Ureter (tissue), 1 donor: ENCODE data around the gene ZP4. TPM values are rescaled to one million over a fixed set of nuclear protein-coding genes. Genes with fewer than 3 reads are reported as not detected.

ENCODE experiments used
- DNase-seq: peaks from one replicate; pipeline ENCODE4 v3.0.0-alpha.2; 2020; ENCODE audit warnings: low spot score
- total RNA-seq: library from RNA; stranded (reverse); gene quantifications from one replicate; pipeline ENCODE4 v1.2.4, GENCODE V29; 2023
- donor health status: DM: yes; HTN: yes; CAD: no.

The ZP4 gene, protein sequence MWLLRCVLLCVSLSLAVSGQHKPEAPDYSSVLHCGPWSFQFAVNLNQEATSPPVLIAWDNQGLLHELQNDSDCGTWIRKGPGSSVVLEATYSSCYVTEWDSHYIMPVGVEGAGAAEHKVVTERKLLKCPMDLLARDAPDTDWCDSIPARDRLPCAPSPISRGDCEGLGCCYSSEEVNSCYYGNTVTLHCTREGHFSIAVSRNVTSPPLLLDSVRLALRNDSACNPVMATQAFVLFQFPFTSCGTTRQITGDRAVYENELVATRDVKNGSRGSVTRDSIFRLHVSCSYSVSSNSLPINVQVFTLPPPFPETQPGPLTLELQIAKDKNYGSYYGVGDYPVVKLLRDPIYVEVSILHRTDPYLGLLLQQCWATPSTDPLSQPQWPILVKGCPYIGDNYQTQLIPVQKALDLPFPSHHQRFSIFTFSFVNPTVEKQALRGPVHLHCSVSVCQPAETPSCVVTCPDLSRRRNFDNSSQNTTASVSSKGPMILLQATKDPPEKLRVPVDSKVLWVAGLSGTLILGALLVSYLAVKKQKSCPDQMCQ
- not detected for total RNA-seq

DNA sequence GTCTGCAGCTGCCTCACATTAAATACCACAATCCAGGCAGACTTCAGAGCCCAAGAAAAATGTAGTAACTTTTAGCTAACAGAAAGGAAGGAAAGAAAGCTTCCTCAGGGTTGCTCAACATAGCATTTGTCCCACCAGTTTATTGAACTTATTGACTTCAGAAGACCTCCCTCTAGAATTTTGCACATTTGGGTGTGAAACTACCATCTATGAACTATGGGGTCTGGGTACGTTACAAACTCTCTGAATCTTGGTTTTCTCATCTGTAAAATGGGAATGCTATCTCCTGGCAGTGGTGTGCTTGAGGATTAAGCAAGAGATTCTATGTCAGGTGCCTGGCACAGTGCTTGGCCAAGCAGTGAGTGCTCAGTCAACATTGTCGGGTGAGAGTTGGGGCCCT lies at the start of gene ZP4:
TSS of gene ZP4 (minus strand) at position 101 of the 400 bp plus-strand sequence. CDS start 287 bp downstream, outside the sequence.
- DNase-seq, result no peak

DNA sequence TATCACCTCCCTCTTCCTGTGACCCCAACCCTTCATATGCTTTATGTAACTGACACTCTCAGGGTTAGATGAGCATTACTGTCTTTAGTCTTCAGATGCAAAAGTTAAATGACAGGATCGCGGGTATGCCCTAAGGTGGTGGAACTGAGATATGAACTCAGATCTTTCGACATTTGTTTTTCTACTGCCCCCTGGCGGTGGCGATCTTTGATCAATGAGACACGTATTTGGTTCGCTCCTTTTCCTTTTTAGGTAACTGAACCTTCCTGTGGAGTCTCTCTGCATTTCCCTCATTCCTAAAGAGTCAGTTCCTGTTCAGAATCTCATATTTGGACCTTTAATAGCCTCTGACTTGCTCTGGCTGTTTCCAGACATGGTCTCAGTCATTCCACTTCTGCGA lies 47.8 kb upstream of the ZP4 start:
- no peak for DNase-seq

DNA sequence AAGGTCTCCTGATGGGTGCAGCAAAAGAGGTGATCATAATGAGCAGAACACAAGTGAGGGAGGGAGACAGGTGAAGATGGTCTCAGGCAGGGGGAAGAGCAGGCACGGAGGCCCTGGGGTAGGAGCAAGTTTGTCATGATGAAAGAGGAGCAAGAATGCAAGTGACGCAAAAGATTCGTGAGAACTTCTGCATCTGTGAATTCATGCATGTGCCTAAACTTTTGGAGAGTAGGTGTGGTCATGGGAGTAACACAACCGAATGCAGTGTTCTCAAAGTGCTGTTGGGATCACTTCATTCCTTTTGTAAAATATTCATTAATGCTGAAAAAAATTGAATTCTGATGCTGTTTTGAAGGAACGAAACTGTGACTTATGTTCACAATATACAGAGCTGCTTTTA lies 47.3 kb upstream of the ZP4 start:
- DNase-seq, result no peak

DNA sequence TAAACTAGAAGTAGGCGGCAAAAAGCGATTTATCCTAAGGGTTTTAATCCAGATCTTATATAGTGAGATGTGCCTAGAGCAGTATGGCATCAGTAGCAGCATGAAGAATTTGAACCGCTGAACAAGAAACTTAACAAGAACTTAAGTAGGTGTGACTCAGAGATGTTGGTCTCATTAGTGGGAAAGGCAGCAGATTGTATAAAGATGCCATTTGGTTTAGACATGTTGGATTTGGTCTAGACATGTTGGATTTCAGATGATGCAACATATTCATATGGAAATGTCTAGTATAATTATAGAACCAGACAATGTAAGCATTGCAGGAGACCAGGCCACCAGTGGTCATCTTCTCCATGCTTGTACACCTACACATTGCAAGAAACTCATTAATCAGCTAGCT lies 42.1 kb upstream of the ZP4 start:
- DNase-seq, result no peak

DNA sequence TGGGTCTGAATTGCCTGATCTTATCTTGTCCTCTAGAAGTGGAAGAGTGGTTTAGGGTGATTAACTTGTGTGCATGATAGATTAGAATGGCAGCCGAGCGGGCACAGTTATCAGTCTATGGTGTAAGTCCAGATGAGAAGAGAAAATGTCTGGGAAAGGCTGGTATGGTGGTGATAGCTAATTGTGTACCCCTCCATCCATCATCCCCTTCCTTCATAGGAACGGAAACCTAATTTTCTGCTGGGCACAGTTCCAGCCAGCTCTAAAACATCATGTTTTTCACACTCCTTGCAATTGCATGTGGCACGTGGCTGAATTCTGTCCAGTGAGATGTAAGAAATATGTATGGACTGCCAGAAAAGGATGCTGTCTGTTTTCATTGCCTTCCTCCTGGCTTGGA lies 40.9 kb upstream of the ZP4 start:
- no peak for DNase-seq

DNA sequence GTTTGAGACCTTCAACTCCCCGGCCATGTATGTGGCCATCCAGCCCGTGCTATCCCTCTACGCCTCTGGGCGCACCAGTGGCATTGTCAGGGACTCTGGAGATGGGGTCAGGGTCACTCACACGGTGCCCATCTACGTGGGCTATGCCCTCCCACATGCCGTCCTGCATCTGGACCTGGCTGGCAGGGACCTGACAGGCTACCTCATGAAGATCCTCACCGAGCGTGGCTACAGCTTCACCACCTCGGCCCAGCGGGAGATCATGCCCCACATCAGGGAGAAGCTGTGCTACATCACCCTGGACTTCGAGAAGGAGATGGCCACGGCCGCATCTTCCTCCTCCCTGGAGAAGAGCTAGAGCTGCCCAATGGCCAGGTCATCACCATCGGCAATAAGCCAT lies 36.5 kb upstream of the ZP4 start:
- no peak for DNase-seq

DNA sequence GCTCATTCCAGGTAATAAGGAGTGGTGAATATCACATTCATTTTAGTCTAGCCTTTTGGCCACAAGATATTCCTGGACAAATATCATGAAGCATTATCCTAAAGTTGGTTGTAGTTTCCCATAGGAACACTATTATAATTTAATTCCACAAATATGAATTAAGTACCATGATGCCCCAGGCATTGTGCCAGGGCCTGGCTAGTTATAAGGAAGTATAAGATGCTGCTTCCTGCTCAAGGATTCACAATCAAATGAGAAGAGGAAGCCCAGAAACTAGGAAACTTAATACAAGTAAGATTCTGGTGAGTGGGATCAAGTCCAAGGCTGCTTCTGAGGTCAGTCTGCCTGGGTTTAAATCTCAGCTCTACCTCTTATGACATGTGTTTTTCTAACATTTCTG lies 30.6 kb upstream of the ZP4 start:
- no peak for DNase-seq

DNA sequence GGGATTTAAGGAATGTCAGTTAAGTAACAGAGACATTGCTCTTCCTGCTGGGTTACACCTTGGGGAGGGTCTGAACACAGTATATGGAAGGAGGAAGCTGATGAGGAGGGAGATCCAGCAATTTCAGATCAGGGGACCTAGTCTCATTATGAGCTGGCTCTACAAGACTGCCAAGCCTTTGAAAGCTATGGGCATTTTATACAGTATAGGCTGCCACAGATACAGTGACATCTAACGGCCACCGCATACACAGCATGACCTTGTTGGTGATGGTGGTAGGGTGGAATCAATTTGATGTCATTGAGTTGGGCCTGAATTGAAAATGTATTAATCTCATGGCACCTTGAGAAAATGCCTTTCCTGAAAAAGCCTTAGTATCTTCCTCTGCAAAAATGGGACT lies 22.6 kb upstream of the ZP4 start:
- no peak for DNase-seq

DNA sequence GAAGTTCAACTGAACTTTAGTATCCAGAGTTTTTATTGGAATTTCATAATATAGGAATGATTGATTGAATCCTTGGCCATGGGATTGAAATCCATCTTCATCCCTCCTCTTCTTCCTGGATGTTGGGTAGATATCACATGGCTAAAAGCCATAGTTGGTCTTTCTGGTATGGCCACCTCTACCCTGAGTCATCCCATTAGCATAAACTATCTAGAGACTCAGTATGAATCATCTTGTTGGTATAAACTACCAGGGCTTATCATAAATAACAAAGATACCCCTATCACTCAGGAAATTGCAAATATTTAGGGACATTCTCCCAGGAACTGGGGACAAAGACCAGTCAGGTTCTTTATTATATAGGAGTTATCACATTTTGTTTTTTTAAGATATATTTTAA lies 21.2 kb upstream of the ZP4 start:
- DNase-seq, result no peak

DNA sequence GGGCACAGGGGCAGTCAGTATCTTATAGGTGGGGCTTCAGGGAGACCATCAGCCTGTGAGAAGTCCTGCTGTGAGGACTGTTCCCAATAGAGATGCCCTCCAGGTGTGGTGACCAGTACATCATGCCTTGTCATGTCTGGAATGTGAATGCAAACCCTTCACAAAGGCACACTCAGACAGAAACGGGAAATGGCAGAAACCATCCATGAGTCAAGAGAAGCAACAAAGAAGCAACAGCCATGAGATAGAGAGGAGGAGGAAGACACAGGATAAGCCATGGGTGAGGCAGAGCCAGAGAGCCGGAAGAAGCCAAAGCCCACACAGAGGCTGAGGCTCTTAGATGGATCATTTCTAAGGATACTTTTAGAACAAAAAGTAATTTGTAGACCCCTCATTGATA lies 20.1 kb upstream of the ZP4 start:
- no peak for DNase-seq

DNA sequence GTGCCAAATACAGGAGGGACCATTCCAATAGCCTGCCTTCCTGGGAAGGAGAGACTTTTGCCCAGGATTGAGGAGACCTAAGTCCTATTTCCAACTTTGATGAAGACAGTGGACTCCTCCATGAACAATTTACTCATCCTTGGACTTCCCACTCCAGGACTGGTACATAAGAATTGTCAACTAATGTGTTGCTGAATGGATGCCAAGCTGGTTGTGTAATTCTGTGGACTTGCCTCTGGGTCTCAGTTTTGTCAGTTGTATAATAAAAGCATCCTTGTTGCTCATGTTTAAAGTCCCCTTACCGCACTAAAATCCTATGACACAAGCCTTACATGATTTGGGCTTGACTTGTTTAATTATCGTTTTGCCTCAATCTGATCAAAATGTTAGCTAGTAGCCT lies 13.2 kb upstream of the ZP4 start:
- DNase-seq, result no peak

DNA sequence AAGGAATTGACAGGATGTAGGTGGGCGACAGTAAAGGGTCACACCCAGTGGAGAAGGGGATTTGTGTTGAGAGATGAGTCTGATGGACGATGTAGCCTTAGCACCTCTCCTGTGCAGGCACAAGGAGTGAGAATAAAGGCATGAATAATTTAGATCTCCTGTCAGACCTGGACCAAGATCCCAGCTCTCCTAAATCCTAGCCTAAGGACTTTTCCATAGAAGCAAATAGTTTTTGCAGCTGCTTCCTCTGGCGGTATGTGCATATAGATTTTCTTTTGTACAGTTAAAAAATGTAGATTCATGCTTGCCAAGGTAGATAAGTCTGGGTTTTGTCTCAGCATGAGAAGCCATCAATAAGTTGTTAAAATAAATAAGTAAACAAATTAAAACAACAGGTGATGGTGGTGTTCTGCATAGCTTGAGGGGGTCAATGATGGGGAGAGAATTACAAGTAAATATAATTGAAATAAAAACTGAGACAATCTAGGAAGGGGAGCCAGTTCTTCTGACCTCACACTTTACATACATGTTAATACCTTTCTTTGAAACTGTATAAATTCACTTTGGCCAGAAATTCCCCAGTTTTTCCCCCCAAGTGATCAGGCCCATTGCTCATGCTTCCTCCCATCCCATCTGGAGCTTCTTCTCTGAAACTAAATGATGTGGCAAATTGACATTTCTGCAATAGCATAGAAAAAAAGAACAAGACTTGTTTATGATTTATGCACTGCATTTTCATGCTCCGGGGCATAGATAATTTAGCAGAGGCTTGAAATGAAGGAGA lies 12.4 kb upstream of the ZP4 start:
- DNase-seq, result no peak

DNA sequence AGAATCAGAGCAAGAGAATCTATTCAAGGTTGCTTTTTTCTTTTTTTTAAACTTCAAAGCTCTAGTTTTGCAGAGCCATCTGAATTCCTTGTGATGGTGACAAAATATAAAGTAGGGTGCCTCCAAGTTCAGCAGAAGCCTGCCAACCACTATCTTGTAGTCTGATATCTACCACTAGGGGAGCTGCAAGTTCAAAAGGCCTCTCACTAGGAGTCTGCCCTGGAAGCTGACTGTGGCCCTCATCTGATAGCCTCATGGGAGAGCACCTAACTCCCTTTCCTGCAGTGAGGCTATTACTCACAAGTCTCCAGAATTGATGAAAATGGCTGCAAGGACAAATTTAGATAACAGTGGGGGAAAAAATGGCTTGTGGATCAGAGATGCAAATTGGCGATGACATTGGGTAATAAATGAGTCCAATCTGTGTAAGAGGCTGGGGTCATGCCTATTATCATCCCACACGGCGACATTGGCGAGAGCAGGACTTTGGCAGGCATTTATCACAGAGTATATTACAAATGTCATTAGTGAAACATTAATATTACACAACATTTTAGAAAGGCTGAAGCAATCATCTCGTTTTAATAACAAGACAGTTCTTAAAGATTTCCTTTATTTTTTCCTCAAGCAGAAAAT lies 10.7 kb upstream of the ZP4 start:
- DNase-seq, result no peak

DNA sequence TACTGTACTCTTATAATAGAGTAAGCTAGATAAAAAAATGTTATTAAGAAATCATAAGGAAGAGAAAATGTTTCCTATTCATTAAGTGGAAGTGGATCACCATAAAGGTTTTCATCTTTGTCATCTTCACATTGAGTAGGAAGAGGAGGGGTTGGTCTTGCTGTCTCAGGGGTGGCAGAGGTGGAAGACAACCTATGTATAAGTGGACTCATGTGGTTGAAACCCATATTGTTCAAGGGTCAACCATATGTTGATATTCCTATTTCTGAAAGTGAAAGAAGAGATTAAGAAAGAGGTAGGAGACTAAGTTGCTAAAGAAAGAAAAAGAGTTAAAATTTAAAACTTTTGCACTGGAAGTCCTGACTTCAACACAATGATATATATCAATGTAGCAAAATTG lies 4.9 kb upstream of the ZP4 start:
- DNase-seq, result no peak

DNA sequence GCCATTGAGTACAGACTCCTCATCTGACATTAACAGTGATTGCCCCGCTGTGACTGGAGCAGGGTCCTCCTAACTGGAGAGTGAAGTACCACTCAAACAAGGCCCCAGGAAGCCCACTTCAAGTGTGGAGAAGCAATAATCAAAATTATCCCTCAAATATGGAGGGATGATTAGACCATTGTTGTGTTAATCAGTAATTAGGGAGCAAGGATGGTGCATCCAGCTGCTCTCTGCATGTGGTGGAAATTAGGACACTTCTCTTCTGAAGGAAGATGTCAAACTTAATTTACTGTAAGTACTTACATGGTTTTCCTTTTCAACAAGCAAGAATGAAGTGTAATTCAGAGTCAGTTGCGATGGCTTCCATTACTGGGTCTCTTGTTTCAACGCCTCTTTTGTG lies 3.4 kb upstream of the ZP4 start:
- DNase-seq, result no peak

DNA sequence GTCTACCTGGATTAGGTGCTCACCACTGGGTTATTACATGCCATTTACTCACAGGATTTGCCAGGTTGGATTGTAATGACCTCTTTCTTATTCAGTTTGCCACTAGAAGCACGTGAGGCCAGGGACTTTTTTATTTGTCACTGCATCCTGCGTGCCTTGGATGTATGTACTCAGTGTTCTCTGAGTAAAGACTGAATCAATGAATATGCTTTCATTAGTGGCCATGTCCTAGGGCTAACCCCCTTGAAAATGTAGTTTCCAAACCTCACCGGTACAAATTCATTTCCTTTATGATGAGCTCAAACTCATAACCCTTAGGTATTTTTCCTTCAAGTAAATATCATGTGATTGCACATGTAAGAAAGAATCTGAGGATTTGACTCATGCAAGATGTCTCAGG lies 1.3 kb upstream of the ZP4 start:
- no peak for DNase-seq

DNA sequence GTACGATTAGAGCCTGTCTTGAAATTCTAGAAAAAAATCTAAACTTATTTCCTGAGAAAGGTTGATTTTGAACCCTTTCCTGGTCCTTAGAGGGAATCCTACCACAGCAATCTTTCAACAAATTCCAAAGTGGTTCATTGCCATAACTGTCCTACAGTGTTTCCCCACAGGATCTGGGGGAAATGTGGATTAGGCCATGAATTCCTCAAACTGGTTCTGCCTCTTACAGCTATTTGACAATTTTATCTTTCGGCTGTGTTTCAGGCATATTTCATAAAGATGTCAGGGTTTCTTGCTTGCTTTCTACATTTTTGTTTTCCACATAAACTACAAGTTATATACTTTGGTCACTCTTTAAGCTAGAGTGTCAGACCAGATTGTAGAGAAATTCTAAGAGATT lies 544 bp upstream of the ZP4 start:
- no peak for DNase-seq

DNA sequence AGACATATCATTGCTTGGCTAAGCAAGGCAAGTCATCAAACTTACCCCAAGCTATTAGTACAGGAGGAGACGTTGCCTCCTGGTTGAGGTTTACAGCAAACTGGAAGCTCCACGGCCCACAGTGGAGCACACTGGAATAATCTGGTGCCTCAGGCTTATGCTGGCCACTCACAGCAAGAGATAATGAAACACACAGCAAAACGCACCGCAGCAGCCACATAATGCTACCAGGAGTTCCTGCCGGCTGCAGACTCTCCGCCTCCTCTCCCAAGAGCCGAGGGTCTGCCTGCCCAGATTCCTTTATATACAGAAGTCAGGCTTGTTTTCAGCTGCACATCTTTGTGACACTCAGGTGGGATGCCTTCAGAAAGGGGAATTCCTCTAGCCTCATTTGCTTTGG lies 306 bp downstream of the ZP4 start:
- no peak for DNase-seq

DNA sequence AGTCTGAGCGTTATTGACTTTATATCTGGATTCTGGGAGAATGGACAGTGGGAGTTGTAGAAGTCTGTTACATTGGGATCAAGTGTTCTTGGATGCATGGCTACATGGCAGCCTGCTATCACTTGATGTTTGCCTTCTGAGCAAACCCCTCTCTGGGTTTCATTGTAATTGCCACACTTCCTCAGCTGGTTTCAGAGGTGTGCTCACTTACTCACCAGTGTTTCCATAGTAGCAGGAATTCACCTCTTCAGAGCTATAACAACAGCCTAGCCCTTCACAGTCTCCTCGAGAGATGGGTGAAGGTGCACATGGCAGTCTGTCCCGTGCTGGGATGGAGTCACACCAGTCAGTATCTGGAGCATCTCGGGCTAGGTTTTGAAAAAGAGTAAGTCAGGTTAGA lies 2.6 kb downstream of the ZP4 start:
- no peak for DNase-seq

DNA sequence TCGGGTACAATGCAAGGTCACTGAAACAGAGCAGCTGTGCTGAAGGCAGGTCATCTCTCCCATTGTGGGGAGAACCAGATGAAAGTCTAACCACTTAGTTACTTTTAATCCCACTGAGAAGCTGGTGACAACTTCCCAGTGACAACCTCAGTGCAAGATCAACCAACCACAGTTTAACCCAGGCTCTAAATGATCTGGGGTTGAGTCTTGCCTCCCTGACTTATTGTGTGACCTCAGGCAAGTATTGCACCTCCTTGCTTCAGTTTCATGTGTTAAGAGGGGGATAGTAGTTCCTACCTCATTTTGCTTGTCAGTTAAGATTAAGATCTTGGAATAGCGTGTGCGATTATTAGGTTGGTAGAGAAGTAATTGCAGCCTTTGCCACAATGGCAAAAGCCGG lies 3.2 kb downstream of the ZP4 start:
- no peak for DNase-seq

DNA sequence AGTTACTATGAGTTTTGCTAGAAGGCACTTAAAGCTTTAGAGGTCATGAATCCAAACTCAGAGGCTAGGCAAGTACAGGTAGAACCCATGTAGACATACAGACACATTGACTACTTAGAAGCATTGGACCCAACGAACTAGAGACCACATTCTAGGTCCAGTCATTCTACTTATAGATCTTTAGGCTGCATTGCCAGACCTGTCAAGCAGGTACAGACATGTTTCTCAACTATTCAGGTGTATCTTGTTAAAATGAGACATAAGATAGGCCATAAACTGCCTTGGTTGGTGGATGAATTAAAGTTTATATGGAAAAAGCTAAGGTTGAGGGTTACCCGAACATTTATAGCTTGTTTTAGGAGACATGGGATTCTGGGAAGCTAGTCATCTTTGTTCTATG lies 6.5 kb downstream of the ZP4 start:
- no peak for DNase-seq

DNA sequence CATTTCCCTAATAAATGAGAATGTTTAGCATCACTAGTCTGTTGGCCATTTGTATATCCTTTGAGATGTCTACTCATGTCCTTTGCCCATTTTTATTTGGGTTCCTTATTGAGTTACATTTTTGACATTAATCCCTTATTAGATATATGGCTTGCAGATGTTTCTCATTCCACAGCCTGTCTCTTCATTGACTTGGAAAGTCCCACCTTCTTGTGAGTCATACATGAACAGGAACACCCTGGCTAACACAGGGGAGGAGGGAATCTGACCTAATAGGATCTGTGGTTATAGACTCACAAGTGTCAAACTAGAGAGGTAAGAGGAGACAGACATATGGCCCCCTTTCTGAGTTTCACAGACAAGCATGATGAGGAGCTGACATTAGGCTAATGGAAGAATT lies 11.5 kb downstream of the ZP4 start:
- no peak for DNase-seq

DNA sequence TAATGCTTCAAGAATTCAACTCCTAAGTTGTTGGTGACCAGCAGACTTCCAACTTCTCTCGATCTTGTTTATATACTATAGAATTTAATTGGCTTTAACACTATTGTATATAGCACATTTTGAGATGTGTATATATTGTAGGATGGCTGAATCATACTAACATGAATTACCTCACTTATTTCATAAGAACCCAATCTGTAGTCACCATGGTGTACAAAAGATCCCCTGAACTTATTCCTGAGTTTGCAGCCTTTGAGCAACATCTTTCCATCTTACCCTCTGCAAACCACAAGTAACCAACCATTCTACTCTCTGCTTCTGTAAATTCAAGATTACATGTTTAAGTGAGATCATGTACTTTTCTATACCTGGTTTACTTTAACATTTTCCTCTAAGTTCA lies 12.3 kb downstream of the ZP4 start:
- DNase-seq, result no peak
